Adrenal gland (tissue), 5 donors: ENCODE measurements around the gene DOP1A.

Source experiments
- POLR2A ChIP-seq, 2 donors: fragments of 450-650 bp; IDR thresholded peaks; one replicate each; pipeline ENCODE4 v1.6.1; 2017; ENCODE audit warnings: antibody characterized with exemption in 2 of 2, mild to moderate bottlenecking in 2 of 2, moderate library complexity in 1 of 2
- TF ChIP-seq, protein P1 (sequence below), 6 experiments: fragments of 450-650 bp in 4 of 6; fragments of 200-600 bp in 2 of 6; sonication (generic) in 1 of 6; IDR thresholded peaks; 1 replicate in 5 of 6; 2 replicates in 1 of 6; pipeline versions ENCODE4 v1.5.1 to v1.8.0; 2016 to 2021; ENCODE audit warnings: antibody characterized with exemption in 6 of 6, mild to moderate bottlenecking in 2 of 6, moderate library complexity in 1 of 6
- donor health status: DM: no; HTN: no; CAD: no.

DNA sequence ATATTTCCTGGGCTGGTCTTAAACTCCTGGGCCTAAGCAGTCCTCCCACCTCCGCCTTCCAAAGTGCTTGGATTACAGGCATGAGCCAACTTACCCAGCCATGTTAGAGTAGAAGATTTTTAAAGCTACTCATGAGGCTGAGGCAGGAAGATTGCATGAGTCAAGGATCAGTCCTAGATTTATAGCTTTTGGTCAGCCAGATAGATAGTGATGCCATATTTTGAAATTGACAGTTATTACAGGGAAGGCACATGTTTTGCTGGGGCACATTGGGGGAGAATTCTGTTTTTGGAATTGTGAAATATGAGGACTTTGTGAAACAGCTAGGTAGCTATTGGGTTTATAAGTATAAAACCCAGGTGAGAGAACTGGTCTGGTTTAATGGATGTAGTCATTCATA is 40.9 kb downstream of the DOP1A start:
- no peak for TF ChIP-seq POLR2A (IDR thresholded peaks at IDR 0.05)
- TF ChIP-seq, protein P1, sequence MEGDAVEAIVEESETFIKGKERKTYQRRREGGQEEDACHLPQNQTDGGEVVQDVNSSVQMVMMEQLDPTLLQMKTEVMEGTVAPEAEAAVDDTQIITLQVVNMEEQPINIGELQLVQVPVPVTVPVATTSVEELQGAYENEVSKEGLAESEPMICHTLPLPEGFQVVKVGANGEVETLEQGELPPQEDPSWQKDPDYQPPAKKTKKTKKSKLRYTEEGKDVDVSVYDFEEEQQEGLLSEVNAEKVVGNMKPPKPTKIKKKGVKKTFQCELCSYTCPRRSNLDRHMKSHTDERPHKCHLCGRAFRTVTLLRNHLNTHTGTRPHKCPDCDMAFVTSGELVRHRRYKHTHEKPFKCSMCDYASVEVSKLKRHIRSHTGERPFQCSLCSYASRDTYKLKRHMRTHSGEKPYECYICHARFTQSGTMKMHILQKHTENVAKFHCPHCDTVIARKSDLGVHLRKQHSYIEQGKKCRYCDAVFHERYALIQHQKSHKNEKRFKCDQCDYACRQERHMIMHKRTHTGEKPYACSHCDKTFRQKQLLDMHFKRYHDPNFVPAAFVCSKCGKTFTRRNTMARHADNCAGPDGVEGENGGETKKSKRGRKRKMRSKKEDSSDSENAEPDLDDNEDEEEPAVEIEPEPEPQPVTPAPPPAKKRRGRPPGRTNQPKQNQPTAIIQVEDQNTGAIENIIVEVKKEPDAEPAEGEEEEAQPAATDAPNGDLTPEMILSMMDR (IDR thresholded peaks at IDR 0.05), result no peak
